HEK293 (cell line): Measurements from ENCODE around the gene BCL11B.

Experiments
- KLF16 ChIP-seq: fragments of 450-650 bp; formaldehyde crosslinking; IDR thresholded peaks from 2 replicates; pipeline ENCODE4 v1.5.1; 2017; ENCODE audit warnings: missing biosample characterization, missing genetic modification characterization
- SETDB1 ChIP-seq: IDR thresholded peaks from one replicate; pipeline ENCODE4 v1.6.1; 2017; ENCODE audit warnings: mild to moderate bottlenecking, low read length, moderate library complexity, mixed read lengths; ENCODE audit not compliant: insufficient read length
- ZNF121 ChIP-seq: fragments of 450-650 bp; formaldehyde crosslinking; IDR thresholded peaks from 2 replicates; pipeline ENCODE4 v1.5.1; 2016; ENCODE audit warnings: missing biosample characterization, missing genetic modification characterization
- ZNF133 ChIP-seq: fragments of 450-650 bp; formaldehyde crosslinking; IDR thresholded peaks from 2 replicates; pipeline ENCODE4 v1.5.1; 2016; ENCODE audit warnings: missing biosample characterization, missing genetic modification characterization
- ZNF24 ChIP-seq: fragments of 450-650 bp; formaldehyde crosslinking; IDR thresholded peaks from 2 replicates; pipeline ENCODE4 v1.5.1; 2016; ENCODE audit warnings: missing biosample characterization, missing genetic modification characterization
- ZNF292 ChIP-seq: fragments of 450-650 bp; formaldehyde crosslinking; IDR thresholded peaks from 2 replicates; pipeline ENCODE4 v1.5.1; 2016; ENCODE audit warnings: low read depth, missing biosample characterization, missing genetic modification characterization, borderline replicate concordance
- ZNF514 ChIP-seq: fragments of 450-650 bp; formaldehyde crosslinking; IDR thresholded peaks from 2 replicates; pipeline ENCODE4 v1.5.1; 2016; ENCODE audit warnings: missing biosample characterization, missing genetic modification characterization
- ZNF792 ChIP-seq: fragments of 450-650 bp; formaldehyde crosslinking; IDR thresholded peaks from 2 replicates; pipeline ENCODE4 v1.5.1; 2016; ENCODE audit warnings: missing biosample characterization, missing genetic modification characterization
- TF ChIP-seq, protein P1 (sequence below): fragments of 450-650 bp; formaldehyde crosslinking; IDR thresholded peaks from 2 replicates; pipeline ENCODE4 v1.5.1; 2016; ENCODE audit warnings: missing biosample characterization, missing genetic modification characterization
- TF ChIP-seq, protein P2 (sequence below): fragments of 450-650 bp; formaldehyde crosslinking; IDR thresholded peaks from 2 replicates; pipeline ENCODE4; 2016; ENCODE audit warnings: missing biosample characterization, missing genetic modification characterization
- TF ChIP-seq, protein P3 (sequence below): fragments of 450-650 bp; formaldehyde crosslinking; IDR thresholded peaks from 2 replicates; pipeline ENCODE4 v1.5.1; 2016; ENCODE audit warnings: missing biosample characterization, missing genetic modification characterization
- TF ChIP-seq, protein P4 (sequence below): fragments of 450-650 bp; formaldehyde crosslinking; optimal IDR thresholded peaks from 2 replicates; pipeline ENCODE3; 2016; ENCODE audit warnings: missing biosample characterization, mild to moderate bottlenecking, missing genetic modification characterization
- TF ChIP-seq, protein P5 (sequence below): fragments of 450-650 bp; formaldehyde crosslinking; IDR thresholded peaks from 2 replicates; pipeline ENCODE4 v1.5.1; 2016; ENCODE audit warnings: missing biosample characterization, missing genetic modification characterization

DNA sequence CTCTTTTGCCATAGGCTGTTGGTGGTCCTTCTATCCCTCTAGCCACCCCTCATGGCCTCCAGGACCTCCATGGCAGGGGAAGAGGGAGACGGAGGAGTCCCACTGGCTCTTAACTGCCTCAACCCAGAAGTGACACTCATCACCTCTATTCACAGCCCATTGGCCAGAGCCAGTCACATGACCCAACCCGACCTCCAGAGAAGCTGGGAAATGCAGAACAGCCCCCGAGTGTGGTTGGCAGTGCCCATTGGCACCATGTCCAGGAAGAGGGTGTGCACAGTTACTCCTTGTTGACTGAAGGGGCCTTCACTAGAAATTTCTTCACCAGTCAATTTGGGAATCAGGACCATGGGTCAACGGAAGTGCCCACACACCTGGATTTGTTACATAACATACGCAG, 17.0 kb upstream of the BCL11B start:
- no peak for TF ChIP-seq KLF16 (tag by site-specific recombination)
- TF ChIP-seq, protein P1, sequence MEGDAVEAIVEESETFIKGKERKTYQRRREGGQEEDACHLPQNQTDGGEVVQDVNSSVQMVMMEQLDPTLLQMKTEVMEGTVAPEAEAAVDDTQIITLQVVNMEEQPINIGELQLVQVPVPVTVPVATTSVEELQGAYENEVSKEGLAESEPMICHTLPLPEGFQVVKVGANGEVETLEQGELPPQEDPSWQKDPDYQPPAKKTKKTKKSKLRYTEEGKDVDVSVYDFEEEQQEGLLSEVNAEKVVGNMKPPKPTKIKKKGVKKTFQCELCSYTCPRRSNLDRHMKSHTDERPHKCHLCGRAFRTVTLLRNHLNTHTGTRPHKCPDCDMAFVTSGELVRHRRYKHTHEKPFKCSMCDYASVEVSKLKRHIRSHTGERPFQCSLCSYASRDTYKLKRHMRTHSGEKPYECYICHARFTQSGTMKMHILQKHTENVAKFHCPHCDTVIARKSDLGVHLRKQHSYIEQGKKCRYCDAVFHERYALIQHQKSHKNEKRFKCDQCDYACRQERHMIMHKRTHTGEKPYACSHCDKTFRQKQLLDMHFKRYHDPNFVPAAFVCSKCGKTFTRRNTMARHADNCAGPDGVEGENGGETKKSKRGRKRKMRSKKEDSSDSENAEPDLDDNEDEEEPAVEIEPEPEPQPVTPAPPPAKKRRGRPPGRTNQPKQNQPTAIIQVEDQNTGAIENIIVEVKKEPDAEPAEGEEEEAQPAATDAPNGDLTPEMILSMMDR, result no peak
- no peak for TF ChIP-seq ZNF514 (tag by site-specific recombination)
- no peak for TF ChIP-seq ZNF292 (tag by site-specific recombination)
- TF ChIP-seq, protein P2, sequence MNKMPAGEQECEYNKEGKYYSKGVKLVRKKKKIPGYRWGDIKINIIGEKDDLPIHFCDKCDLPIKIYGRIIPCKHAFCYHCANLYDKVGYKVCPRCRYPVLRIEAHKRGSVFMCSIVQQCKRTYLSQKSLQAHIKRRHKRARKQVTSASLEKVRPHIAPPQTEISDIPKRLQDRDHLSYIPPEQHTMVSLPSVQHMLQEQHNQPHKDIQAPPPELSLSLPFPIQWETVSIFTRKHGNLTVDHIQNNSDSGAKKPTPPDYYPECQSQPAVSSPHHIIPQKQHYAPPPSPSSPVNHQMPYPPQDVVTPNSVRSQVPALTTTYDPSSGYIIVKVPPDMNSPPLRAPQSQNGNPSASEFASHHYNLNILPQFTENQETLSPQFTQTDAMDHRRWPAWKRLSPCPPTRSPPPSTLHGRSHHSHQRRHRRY (tag by site-specific recombination), result no peak
- TF ChIP-seq, protein P3, sequence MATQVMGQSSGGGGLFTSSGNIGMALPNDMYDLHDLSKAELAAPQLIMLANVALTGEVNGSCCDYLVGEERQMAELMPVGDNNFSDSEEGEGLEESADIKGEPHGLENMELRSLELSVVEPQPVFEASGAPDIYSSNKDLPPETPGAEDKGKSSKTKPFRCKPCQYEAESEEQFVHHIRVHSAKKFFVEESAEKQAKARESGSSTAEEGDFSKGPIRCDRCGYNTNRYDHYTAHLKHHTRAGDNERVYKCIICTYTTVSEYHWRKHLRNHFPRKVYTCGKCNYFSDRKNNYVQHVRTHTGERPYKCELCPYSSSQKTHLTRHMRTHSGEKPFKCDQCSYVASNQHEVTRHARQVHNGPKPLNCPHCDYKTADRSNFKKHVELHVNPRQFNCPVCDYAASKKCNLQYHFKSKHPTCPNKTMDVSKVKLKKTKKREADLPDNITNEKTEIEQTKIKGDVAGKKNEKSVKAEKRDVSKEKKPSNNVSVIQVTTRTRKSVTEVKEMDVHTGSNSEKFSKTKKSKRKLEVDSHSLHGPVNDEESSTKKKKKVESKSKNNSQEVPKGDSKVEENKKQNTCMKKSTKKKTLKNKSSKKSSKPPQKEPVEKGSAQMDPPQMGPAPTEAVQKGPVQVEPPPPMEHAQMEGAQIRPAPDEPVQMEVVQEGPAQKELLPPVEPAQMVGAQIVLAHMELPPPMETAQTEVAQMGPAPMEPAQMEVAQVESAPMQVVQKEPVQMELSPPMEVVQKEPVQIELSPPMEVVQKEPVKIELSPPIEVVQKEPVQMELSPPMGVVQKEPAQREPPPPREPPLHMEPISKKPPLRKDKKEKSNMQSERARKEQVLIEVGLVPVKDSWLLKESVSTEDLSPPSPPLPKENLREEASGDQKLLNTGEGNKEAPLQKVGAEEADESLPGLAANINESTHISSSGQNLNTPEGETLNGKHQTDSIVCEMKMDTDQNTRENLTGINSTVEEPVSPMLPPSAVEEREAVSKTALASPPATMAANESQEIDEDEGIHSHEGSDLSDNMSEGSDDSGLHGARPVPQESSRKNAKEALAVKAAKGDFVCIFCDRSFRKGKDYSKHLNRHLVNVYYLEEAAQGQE, result no peak
- no peak for TF ChIP-seq ZNF133
- TF ChIP-seq ZNF792 (tag by site-specific recombination), result no peak
- TF ChIP-seq, protein P4, sequence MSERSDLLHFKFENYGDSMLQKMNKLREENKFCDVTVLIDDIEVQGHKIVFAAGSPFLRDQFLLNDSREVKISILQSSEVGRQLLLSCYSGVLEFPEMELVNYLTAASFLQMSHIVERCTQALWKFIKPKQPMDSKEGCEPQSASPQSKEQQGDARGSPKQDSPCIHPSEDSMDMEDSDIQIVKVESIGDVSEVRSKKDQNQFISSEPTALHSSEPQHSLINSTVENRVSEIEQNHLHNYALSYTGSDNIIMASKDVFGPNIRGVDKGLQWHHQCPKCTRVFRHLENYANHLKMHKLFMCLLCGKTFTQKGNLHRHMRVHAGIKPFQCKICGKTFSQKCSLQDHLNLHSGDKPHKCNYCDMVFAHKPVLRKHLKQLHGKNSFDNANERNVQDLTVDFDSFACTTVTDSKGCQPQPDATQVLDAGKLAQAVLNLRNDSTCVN (tag by site-specific recombination), result no peak
- TF ChIP-seq, protein P5, sequence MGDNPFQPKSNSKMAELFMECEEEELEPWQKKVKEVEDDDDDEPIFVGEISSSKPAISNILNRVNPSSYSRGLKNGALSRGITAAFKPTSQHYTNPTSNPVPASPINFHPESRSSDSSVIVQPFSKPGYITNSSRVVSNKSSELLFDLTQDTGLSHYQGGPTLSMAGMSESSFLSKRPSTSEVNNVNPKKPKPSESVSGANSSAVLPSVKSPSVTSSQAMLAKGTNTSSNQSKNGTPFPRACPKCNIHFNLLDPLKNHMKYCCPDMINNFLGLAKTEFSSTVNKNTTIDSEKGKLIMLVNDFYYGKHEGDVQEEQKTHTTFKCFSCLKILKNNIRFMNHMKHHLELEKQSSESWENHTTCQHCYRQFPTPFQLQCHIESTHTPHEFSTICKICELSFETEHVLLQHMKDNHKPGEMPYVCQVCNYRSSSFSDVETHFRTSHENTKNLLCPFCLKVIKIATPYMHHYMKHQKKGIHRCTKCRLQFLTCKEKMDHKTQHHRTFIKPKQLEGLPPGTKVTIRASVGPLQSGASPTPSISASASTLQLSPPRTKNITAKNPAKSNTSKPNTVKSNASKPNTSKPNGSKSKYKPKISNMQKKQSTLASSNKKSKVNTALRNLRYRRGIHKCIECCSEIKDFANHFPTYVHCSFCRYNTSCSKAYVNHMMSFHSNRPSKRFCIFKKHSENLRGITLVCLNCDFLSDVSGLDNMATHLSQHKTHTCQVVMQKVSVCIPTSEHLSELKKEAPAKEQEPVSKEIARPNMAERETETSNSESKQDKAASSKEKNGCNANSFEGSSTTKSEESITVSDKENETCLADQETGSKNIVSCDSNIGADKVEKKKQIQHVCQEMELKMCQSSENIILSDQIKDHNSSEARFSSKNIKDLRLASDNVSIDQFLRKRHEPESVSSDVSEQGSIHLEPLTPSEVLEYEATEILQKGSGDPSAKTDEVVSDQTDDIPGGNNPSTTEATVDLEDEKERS, result no peak
- TF ChIP-seq ZNF121 (tag by site-specific recombination), result no peak
- TF ChIP-seq SETDB1, result no peak
- TF ChIP-seq ZNF24, result no peak
